ENCODE results near the gene ACVR1B.
A peak's percentile ranks its signal among the peaks of the same experiment; 100 is the strongest.

Gene ACVR1B

DNA sequence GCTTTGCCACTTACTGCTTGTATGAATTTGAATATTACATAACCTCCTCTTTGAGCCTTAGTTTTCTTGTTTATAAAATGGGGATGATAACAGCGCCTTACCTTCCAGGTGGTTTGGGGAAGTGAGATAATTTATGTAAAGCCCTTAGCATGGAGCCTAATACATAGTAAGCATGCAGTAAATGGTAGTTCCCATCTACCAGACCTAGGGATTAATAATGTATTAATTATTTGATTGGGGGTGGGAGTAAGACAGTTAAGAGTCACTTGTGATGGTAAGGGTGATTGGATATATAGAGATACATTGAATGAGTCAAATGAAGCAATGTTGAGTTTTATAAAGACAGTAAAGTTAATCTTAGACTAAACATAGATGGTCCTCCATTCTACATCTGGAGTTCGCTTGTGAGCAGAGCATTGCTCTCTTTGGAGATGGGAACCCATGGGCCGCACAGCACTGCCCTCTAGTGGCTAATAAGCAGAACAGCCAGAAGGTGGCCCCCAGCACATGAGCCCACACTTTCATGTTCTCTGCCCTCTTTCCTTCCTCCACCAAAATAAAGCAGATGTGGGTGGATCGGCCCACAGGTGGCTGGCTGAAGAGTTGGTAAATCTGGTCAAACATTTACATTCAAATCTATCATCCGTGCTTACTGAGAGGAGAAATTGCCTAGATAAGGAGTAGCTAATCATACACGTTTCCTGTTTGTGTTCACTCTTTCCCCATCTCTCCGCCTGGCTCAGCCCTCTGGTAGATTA is 28.7 kb downstream of the ACVR1B start:
- TF ChIP-seq, protein P1, sequence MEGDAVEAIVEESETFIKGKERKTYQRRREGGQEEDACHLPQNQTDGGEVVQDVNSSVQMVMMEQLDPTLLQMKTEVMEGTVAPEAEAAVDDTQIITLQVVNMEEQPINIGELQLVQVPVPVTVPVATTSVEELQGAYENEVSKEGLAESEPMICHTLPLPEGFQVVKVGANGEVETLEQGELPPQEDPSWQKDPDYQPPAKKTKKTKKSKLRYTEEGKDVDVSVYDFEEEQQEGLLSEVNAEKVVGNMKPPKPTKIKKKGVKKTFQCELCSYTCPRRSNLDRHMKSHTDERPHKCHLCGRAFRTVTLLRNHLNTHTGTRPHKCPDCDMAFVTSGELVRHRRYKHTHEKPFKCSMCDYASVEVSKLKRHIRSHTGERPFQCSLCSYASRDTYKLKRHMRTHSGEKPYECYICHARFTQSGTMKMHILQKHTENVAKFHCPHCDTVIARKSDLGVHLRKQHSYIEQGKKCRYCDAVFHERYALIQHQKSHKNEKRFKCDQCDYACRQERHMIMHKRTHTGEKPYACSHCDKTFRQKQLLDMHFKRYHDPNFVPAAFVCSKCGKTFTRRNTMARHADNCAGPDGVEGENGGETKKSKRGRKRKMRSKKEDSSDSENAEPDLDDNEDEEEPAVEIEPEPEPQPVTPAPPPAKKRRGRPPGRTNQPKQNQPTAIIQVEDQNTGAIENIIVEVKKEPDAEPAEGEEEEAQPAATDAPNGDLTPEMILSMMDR (IDR thresholded peaks at IDR 0.05; ENCODE audit: extremely low read depth, insufficient read depth, missing control alignments): peak; percentile 96
- in situ Hi-C loops (cut with MboI; ENCODE audit: low pct_unique_long_range_greater_than_20kb, low sequenced_read_pairs, unreplicated experiment): no loop called here
- peak; percentile 83 for DNase-seq (ENCODE audit: low spot score)

DNA sequence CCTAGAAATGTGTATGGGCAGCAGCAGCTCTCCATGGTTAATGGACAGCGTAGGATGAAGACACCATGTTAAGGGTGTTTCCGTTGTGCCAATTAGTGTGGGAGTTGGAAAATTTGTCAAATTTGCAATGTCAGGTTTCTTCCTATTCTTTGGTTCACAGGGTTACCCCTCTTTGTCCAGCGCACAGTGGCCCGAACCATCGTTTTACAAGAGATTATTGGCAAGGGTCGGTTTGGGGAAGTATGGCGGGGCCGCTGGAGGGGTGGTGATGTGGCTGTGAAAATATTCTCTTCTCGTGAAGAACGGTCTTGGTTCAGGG is 29.3 kb downstream of the ACVR1B start:
- TF ChIP-seq, protein P1 (IDR thresholded peaks at IDR 0.05; ENCODE audit: extremely low read depth, insufficient read depth, missing control alignments): no peak
- DNase-seq (ENCODE audit: low spot score): no peak
- in situ Hi-C loops (cut with MboI; ENCODE audit: low pct_unique_long_range_greater_than_20kb, low sequenced_read_pairs, unreplicated experiment): no loop called here

DNA sequence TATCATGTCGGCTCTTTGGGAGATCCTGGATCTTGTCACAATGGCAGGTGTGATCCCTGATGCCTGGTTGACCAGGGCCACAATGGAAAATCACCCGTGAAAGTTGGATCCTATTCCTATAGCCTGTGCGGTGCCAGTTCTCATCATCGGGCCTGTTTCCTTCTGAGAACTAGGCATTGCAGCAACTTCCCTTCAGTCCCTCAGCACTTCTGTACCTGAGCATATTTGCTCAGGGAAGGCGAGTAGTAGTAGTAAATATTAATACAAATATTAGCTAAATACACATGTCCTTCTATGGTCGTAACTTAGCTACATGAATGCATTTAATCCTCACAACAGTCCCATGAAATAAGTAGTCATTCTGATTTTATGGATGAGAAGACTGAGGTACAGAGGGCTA is 33.2 kb downstream of the ACVR1B start:
- no peak for DNase-seq (ENCODE audit: low spot score)
- in situ Hi-C loops (cut with MboI; ENCODE audit: low pct_unique_long_range_greater_than_20kb, low sequenced_read_pairs, unreplicated experiment): no loop called here
- TF ChIP-seq, protein P1 (IDR thresholded peaks at IDR 0.05; ENCODE audit: extremely low read depth, insufficient read depth, missing control alignments): no peak

DNA sequence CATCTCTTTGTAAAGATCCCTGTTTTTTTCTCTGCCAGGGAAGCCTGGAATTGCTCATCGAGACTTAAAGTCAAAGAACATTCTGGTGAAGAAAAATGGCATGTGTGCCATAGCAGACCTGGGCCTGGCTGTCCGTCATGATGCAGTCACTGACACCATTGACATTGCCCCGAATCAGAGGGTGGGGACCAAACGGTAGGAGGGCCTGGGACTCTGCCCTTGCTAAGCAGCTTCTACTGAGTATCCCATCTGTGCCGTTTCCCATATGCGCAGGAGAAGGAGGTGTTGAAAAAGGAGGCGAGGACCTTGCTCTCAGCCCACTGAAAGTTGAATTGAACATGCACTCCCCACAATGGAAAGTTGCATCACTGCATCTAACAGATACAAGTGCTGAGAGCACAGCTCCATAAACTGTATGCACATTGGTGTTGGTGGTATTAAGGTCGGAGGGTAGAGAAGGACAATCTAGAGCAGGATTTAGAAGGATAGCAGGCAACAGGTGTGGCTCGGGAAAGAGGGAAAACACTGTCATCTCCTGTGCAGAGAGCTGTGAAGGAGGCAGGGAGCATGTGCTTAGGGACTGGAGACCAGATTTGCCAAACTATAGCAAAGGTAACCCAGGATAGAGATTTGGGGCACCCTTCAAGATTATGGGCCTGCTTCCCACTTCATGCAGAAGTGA is 33.8 kb downstream of the ACVR1B start:
- TF ChIP-seq, protein P1 (IDR thresholded peaks at IDR 0.05; ENCODE audit: extremely low read depth, insufficient read depth, missing control alignments): no peak
- DNase-seq (ENCODE audit: low spot score): no peak
- in situ Hi-C loops (cut with MboI; ENCODE audit: low pct_unique_long_range_greater_than_20kb, low sequenced_read_pairs, unreplicated experiment): no loop called here

DNA sequence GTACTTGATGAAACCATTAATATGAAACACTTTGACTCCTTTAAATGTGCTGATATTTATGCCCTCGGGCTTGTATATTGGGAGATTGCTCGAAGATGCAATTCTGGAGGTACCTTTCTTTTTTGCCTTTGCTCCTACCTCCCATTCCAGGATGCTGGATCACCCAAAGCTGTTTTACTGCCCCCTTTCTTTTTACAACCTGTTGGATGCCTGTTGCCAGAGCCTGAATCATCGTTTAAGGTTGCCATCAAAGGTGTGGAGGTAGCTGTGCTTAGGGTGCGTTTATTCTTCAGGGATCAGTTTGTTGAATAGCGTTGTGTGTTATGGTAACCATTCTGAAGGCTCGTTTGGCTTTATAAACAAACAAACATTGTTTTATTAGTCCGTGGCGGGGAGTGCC is 35.3 kb downstream of the ACVR1B start:
- in situ Hi-C loops (cut with MboI; ENCODE audit: low pct_unique_long_range_greater_than_20kb, low sequenced_read_pairs, unreplicated experiment): no loop called here
- TF ChIP-seq, protein P1 (IDR thresholded peaks at IDR 0.05; ENCODE audit: extremely low read depth, insufficient read depth, missing control alignments): no peak
- no peak for DNase-seq (ENCODE audit: low spot score)

DNA sequence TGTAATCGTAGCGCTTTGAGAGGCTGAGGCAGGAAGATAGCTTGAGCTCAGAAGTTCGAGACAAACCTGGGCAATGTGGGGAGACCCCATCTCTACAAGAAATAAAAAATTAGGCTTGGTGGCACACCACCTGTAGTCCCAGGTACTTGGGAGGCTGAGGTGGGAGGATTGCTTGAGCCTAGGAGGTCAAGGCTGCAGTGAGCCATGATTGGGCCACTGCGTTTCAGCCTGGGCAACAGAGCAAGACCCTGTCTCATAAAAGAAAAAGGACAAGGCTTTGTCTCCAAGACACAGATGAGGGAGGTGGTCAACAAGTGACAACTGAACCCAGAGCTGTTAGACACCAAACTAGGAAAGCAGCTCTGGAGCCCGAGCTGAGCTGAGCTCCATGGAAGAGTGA is 40.7 kb downstream of the ACVR1B start:
- no peak for DNase-seq (ENCODE audit: low spot score)
- TF ChIP-seq, protein P1 (IDR thresholded peaks at IDR 0.05; ENCODE audit: extremely low read depth, insufficient read depth, missing control alignments): no peak
- in situ Hi-C loops (cut with MboI; ENCODE audit: low pct_unique_long_range_greater_than_20kb, low sequenced_read_pairs, unreplicated experiment): no loop called here

All from GM13977 (cell line).